A673 (cell line): ENCODE results near the gene SHROOM4. TPM values are rescaled to one million over a fixed set of nuclear protein-coding genes. Genes with fewer than 3 reads are reported as not detected.

Source experiments
- BruUV-seq: library from RNA; stranded (reverse); fragments of 400-500 nt; replicated peaks from 2 replicates; lab custom pipeline; 2021; lab: Mats Ljungman, UMichigan
- CTCF ChIA-PET: fragments of 300-600 bp; sonication (Branson Sonifier 250); formaldehyde crosslinking; loops from one replicate; lab custom pipeline; 2022; ENCODE audit warnings: antibody characterized with exemption; lab: Charles Lee
- POLR2A ChIA-PET: fragments of 300-600 bp; sonication (Branson Sonifier 250); formaldehyde crosslinking; loops from one replicate; lab custom pipeline; 2022; ENCODE audit warnings: antibody characterized with exemption; ENCODE audit not compliant: low non-redundant PET; lab: Charles Lee
- DNase-seq: peaks from one replicate; pipeline ENCODE4 v3.0.0-alpha.2; 2015; ENCODE audit warnings: low spot score
- H3K27ac ChIP-seq: fragments of 200-600 bp; sonication (generic); 2 replicates; pipeline ENCODE4 v1.5.1; 2016; ENCODE audit warnings: mixed run types, low read depth, mild to moderate bottlenecking, mixed read lengths, antibody characterized with exemption, low read length; ENCODE audit not compliant: poor library complexity, severe bottlenecking
- H3K27me3 ChIP-seq: fragments of 200-600 bp; sonication (generic); replicated peaks from 2 replicates; pipeline ENCODE4 v1.6.1; 2017; ENCODE audit warnings: mixed run types, low read depth, mild to moderate bottlenecking, mixed read lengths, antibody characterized with exemption, low read length; ENCODE audit not compliant: insufficient read depth, poor library complexity
- H3K36me3 ChIP-seq: fragments of 200-600 bp; sonication (generic); 2 replicates; pipeline ENCODE4 v1.6.1; 2016; ENCODE audit warnings: mixed run types, mild to moderate bottlenecking, mixed read lengths, antibody characterized with exemption, low read length; ENCODE audit not compliant: insufficient read depth, poor library complexity, severe bottlenecking
- H3K4me1 ChIP-seq: fragments of 200-600 bp; sonication (generic); 2 replicates; pipeline ENCODE4 v1.6.1; 2017; ENCODE audit warnings: mixed run types, mild to moderate bottlenecking, mixed read lengths, antibody characterized with exemption, low read length; ENCODE audit not compliant: insufficient read depth, poor library complexity, severe bottlenecking
- H3K4me3 ChIP-seq: fragments of 200-600 bp; sonication (generic); 2 replicates; pipeline ENCODE4 v1.5.1; 2016; ENCODE audit warnings: low read depth, mixed run types, mild to moderate bottlenecking, mixed read lengths, low read length; ENCODE audit not compliant: poor library complexity, severe bottlenecking
- H3K9me3 ChIP-seq: fragments of 200-600 bp; sonication (generic); 2 replicates; pipeline ENCODE4 v1.6.1; 2016; ENCODE audit warnings: mixed run types, low read depth, mild to moderate bottlenecking, mixed read lengths, antibody characterized with exemption, low read length; ENCODE audit not compliant: poor library complexity, severe bottlenecking
- EZH2 ChIP-seq: fragments of 200-600 bp; sonication (generic); IDR thresholded peaks from 2 replicates; pipeline ENCODE4 v1.6.1; 2017; ENCODE audit warnings: borderline replicate concordance, low read depth, mild to moderate bottlenecking, mixed read lengths, antibody characterized with exemption, low read length; ENCODE audit not compliant: poor library complexity, severe bottlenecking
- intact Hi-C: fragments of 100-400 bp; cut with micrococcal nuclease; formaldehyde crosslinking; loops from one replicate; pipeline ENCODE4 v1.10.0; 2022; ENCODE audit not compliant: unreplicated experiment
- total RNA-seq: library from RNA; stranded (reverse); gene quantifications from 2 replicates; pipeline ENCODE4 v1.2.3, GENCODE V29; 2021
- TF ChIP-seq, protein P1 (sequence below): fragments of 300-800, 200-600 bp; sonication (generic); conservative IDR thresholded peaks from 2 replicates; pipeline ENCODE4 v1.5.1; 2017; ENCODE audit warnings: low read depth, mild to moderate bottlenecking, antibody characterized with exemption, low read length, moderate library complexity, mixed read lengths

The SHROOM4 gene
- total RNA-seq, 1 experiment from 2014 or later, result 7.0 TPM

DNA sequence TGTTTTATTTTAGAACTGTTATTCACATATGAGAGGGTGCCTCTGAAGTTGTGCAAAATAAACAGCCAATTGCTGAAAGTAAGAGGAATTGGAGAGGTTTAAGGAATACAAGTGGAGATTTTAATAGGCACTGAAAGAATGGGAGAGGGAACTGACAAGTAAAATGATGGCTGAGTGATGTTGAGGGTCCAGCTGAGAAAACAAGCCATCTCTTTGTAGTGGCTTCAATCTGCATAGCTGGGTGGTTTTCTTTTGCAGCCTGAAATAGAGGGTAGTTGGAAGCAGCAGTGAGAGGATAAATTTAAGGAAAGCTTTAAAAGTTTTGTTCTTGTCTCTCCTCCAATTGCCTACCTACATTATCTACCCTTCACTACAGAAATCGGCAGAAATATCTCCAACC is 236.7 kb downstream of the SHROOM4 start:
- no peak for DNase-seq
- ChIA-PET CTCF (interaction anchor here (0.6 kb wide), 1 partner anchor 41 kb away, joined by 21 read pairs; no protein-coding TSS in a partner anchor), POLR2A (no interaction called here)

DNA sequence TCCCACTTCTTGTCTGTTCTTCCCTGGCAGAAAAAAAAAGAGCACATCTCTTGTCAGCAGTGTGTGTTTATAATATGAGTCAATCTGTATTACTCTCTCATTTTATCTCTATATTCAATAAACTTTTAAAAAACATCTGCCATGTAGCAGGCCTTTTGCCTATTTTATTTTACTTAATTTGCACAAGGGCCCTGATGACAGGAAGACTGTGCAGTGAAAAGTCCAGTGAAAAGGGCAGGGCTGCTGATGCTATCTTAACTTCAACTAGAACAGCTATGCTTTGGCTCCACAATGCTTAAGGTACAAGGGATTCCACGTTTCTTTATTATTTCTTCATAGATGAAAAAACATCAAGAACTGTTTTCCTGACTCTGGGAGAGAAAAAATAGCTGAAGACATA is 246.4 kb downstream of the SHROOM4 start:
- Histone ChIP-seq H3K36me3 (no peaks in the 10 kb centered on the region), H3K4me3 (no peak overlapping the region), H3K9me3 (no peaks in the 10 kb centered on the region), H3K4me1 (no peaks in the 10 kb centered on the region), H3K27me3 (no peaks in the 10 kb centered on the region), H3K27ac (no peak overlapping the region)
- BruUV-seq, result no TSS peak
- no peak for TF ChIP-seq EZH2
- intact Hi-C loops, result no loop called here
- no peak for DNase-seq
- ChIA-PET CTCF (no interaction called here), POLR2A (no interaction called here)

More for the DNA sequence above, 236.7 kb downstream of the SHROOM4 start:
- H3K4me3 ChIP-seq, result no peak overlapping the region
- no peaks in the 10 kb centered on the region for H3K27me3 ChIP-seq
- H3K36me3 ChIP-seq, result no peaks in the 10 kb centered on the region
- TF ChIP-seq, protein P1, sequence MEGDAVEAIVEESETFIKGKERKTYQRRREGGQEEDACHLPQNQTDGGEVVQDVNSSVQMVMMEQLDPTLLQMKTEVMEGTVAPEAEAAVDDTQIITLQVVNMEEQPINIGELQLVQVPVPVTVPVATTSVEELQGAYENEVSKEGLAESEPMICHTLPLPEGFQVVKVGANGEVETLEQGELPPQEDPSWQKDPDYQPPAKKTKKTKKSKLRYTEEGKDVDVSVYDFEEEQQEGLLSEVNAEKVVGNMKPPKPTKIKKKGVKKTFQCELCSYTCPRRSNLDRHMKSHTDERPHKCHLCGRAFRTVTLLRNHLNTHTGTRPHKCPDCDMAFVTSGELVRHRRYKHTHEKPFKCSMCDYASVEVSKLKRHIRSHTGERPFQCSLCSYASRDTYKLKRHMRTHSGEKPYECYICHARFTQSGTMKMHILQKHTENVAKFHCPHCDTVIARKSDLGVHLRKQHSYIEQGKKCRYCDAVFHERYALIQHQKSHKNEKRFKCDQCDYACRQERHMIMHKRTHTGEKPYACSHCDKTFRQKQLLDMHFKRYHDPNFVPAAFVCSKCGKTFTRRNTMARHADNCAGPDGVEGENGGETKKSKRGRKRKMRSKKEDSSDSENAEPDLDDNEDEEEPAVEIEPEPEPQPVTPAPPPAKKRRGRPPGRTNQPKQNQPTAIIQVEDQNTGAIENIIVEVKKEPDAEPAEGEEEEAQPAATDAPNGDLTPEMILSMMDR, result no peak
- no peak for TF ChIP-seq EZH2
- intact Hi-C loops, result no loop called here
- no peaks in the 10 kb centered on the region for H3K9me3 ChIP-seq
- no peaks in the 10 kb centered on the region for H3K4me1 ChIP-seq
- BruUV-seq, result no TSS peak
- H3K27ac ChIP-seq, result no peak overlapping the region

DNA sequence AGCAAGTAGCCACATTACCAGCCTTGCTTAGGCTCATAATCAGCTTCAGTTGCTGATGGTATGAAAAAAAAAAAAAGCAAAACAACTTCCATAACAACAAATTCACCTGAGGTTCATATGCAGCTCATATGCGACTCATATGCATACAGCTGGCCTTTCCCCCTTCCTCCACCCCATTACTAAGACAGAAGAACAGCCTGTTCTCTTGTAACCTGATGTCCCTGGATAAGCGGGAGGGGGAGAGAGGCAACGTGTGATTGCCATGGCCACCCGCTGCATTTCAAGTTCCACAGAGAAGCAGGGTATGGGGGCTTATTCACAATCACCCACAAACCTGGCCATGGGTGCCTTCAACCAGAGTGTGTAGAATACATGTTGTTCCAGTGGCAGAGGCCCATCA is 248.3 kb downstream of the SHROOM4 start:
- DNase-seq, result no peak
- intact Hi-C loops, result no loop called here
- H3K4me3 ChIP-seq, result no peak overlapping the region
- POLR2A ChIA-PET, result no interaction called here
- no peaks in the 10 kb centered on the region for H3K9me3 ChIP-seq
- CTCF ChIA-PET, result no interaction called here
- TF ChIP-seq EZH2, result no peak
- TF ChIP-seq, protein P1, result no peak
- BruUV-seq, result no TSS peak
- H3K27ac ChIP-seq, result no peak overlapping the region
- H3K27me3 ChIP-seq, result no peaks in the 10 kb centered on the region
- no peaks in the 10 kb centered on the region for H3K4me1 ChIP-seq
- no peaks in the 10 kb centered on the region for H3K36me3 ChIP-seq

Other genes starting within 250 kb of the SHROOM4 start
- 0.26 TPM in 1 of 2 replicates, not detected in the other for gene BMP15, start 96.5 kb upstream of the SHROOM4 start, total RNA-seq